ENCODE measurements around the gene PTGS2. TPM values are rescaled to one million over a fixed set of nuclear protein-coding genes. Genes with fewer than 3 reads are reported as not detected.
A peak's percentile ranks its signal among the peaks of the same experiment; 100 is the strongest.

Gene PTGS2
- 1 to 10 TPM; 1.2 to 5.4 (median 2.0) TPM for total RNA-seq

DNA sequence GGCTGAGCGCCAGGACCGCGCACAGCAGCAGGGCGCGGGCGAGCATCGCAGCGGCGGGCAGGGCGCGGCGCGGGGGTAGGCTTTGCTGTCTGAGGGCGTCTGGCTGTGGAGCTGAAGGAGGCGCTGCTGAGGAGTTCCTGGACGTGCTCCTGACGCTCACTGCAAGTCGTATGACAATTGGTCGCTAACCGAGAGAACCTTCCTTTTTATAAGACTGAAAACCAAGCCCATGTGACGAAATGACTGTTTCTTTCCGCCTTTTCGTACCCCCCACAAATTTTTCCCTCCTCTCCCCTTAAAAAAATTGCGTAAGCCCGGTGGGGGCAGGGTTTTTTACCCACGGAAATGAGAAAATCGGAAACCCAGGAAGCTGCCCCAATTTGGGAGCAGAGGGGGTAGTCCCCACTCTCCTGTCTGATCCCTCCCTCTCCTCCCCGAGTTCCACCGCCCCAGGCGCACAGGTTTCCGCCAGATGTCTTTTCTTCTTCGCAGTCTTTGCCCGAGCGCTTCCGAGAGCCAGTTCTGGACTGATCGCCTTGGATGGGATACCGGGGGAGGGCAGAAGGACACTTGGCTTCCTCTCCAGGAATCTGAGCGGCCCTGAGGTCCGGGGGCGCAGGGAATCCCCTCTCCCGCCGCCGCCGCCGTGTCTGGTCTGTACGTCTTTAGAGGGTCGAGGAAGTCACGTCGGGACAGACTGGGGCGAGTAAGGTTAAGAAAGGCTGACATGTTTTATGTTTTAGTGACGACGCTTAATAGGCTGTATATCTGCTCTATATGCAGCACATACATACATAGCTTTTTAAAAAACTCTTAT lies at the start of gene PTGS2:
Gene PTGS2 (minus strand): TSS at position 179 of the 817 bp plus-strand sequence. CDS start 133 bp downstream, at position 46.
- DNase-seq = peak; percentile 5
- ATAC-seq = peak; percentile 93 to 94
- Mint-ChIP-seq H3K9me3 (no peaks in the 10 kb centered on the region), H3K4me3 (peak within 1 kb of the TSS; percentile 73), H3K36me3 (ENCODE audit: insufficient read depth) (no peaks in the 10 kb centered on the region), H3K27me3 (ENCODE audit: low read depth) (peaks cover 55% of the 10 kb centered on the region), H3K4me1 (ENCODE audit: low read depth) (peaks cover 13% of the 10 kb centered on the region)

DNA sequence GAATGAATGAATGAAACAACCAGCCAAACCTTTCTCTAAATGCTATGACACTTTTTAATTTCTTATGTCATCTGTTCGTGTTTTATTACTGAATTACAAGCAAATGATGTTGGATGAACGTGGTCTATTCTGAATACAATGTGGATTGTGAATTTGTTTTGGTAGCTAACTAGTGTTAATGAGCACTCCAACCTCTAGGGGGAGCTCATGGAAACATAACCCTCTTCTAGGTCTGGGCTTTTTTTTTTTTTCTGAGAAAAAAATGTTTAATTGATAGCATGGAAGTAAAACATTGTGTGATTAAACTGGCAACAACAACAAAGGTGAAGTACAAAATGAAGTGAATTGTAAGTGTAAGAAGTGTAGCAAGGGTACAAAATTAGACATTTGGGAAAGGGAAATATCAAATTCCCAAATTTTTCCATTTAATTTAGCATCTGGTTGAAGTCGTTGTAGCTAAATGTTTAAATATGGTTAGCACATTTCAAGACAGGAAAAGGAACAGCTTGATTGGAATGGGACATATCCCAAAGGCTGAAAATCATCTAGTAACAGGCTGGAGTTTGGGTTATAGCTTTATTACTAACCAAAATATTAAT lies 42.6 kb upstream of the PTGS2 start:
- no peaks in the 10 kb centered on the region for H3K27me3 Mint-ChIP-seq (ENCODE audit: low read depth)
- no peaks in the 10 kb centered on the region for H3K9me3 Mint-ChIP-seq
- no peak overlapping the region for H3K4me3 Mint-ChIP-seq
- no peaks in the 10 kb centered on the region for H3K36me3 Mint-ChIP-seq (ENCODE audit: insufficient read depth)
- ATAC-seq = no peak
- no peaks in the 10 kb centered on the region for H3K4me1 Mint-ChIP-seq (ENCODE audit: low read depth)
- DNase-seq = no peak

- Mint-ChIP-seq H3K4me3 (no peak overlapping the region), H3K27me3 (ENCODE audit: low read depth) (peaks cover 7% of the 10 kb centered on the region), H3K4me1 (ENCODE audit: low read depth) (no peaks in the 10 kb centered on the region), H3K9me3 (no peaks in the 10 kb centered on the region), H3K36me3 (ENCODE audit: insufficient read depth) (no peaks in the 10 kb centered on the region)
- no peak for ATAC-seq
- no peak for DNase-seq
Measured at GRCh38 chr1:186717286-186717685, 37.1 kb upstream of the PTGS2 start.

GRCh38 chr1:186715887-186716809 lies 35.9 kb upstream of the PTGS2 start:
- no peak for ATAC-seq
- Mint-ChIP-seq H3K27me3 (ENCODE audit: low read depth) (peaks cover 7% of the 10 kb centered on the region), H3K4me3 (no peak overlapping the region), H3K9me3 (no peaks in the 10 kb centered on the region), H3K4me1 (ENCODE audit: low read depth) (no peaks in the 10 kb centered on the region), H3K36me3 (ENCODE audit: insufficient read depth) (no peaks in the 10 kb centered on the region)
- no peak for DNase-seq

DNA sequence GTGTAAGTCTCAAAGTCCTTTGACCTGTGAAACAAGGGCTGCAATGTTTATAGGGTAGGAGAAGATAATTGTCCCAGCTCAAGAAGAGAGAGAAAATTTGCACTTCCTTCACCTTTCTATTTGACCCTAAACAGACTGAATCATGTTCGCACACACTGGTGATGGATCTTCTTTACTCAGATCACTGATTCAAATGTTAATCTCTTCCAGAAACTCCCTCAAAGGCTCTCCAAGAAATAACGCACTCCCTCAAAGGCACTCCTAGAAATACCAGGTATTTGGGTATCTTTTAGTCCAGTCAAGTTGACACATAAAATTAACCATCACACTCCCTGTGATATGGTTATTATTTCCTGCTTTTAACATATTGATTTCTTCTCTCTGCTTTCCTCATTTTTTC lies 30.5 kb upstream of the PTGS2 start:
- Mint-ChIP-seq H3K9me3 (no peaks in the 10 kb centered on the region), H3K4me1 (ENCODE audit: low read depth) (no peaks in the 10 kb centered on the region), H3K36me3 (ENCODE audit: insufficient read depth) (no peaks in the 10 kb centered on the region), H3K4me3 (no peak overlapping the region), H3K27me3 (ENCODE audit: low read depth) (peaks cover 7% of the 10 kb centered on the region)
- DNase-seq (no peak), ATAC-seq (no peak)

DNA sequence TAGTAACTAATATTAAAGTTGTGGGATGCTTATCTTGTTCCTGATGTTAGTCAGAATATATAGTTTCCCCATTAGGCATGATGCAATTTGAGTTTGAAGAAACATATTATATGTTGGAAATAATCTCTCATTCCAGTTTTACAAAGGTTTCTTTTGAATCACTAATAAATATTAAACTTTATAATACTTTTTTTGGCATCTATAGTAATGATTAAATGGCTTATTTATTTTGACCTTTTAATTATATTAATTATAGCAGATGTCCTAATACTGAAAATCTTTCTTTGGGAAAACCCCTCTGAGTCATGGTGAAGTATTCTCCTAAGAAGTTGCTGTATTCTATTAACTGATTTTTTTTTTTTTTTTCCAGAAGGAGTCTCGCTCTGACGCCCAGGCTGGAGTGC lies 28.5 kb upstream of the PTGS2 start:
- no peaks in the 10 kb centered on the region for H3K36me3 Mint-ChIP-seq (ENCODE audit: insufficient read depth)
- H3K27me3 Mint-ChIP-seq (ENCODE audit: low read depth) = no peaks in the 10 kb centered on the region
- no peak for ATAC-seq
- no peak for DNase-seq
- no peak overlapping the region for H3K4me3 Mint-ChIP-seq
- no peaks in the 10 kb centered on the region for H3K9me3 Mint-ChIP-seq
- H3K4me1 Mint-ChIP-seq (ENCODE audit: low read depth) = no peaks in the 10 kb centered on the region

DNA sequence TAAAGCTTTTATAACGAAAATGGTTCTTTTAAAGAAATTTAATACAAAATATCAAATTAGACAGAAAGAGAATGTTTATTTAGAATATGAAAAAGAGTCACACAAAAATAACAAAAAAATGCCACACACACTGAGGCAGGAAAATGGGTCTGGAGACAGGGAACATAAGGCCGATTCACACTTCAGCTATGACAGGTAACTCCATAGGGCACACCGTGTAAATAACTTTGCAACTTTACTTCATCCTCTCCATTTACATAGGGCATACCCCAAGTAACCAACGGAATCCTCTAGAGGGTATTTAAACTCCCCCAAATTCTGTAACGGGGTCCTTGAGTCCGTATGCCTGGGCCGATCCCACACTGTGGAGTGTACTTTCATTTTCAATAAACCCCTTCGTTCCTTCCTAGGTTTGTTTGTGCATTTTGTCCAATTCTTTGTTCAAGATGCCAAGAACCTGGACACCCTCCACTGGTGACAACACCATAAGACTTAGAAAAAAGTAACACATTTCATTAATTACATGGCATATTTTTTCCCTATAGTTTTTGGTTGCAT lies 23.1 kb upstream of the PTGS2 start:
- Mint-ChIP-seq H3K9me3 (no peaks in the 10 kb centered on the region), H3K4me3 (no peak overlapping the region), H3K4me1 (ENCODE audit: low read depth) (no peaks in the 10 kb centered on the region), H3K27me3 (ENCODE audit: low read depth) (no peaks in the 10 kb centered on the region), H3K36me3 (ENCODE audit: insufficient read depth) (no peaks in the 10 kb centered on the region)
- ATAC-seq = no peak
- DNase-seq = no peak

GRCh38 chr1:186700722-186701121 lies 20.5 kb upstream of the PTGS2 start:
- DNase-seq = no peak
- ATAC-seq = no peak
- H3K4me1 Mint-ChIP-seq (ENCODE audit: low read depth) = no peaks in the 10 kb centered on the region
- no peak overlapping the region for H3K4me3 Mint-ChIP-seq
- no peaks in the 10 kb centered on the region for H3K36me3 Mint-ChIP-seq (ENCODE audit: insufficient read depth)
- H3K27me3 Mint-ChIP-seq (ENCODE audit: low read depth) = no peaks in the 10 kb centered on the region
- H3K9me3 Mint-ChIP-seq = no peaks in the 10 kb centered on the region

- no peak for ATAC-seq
- Mint-ChIP-seq H3K27me3 (ENCODE audit: low read depth) (no peaks in the 10 kb centered on the region), H3K36me3 (ENCODE audit: insufficient read depth) (no peaks in the 10 kb centered on the region), H3K4me3 (no peak overlapping the region), H3K9me3 (no peaks in the 10 kb centered on the region), H3K4me1 (ENCODE audit: low read depth) (no peaks in the 10 kb centered on the region)
- no peak for DNase-seq
Measured at GRCh38 chr1:186699519-186699918, 19.3 kb upstream of the PTGS2 start.

DNA sequence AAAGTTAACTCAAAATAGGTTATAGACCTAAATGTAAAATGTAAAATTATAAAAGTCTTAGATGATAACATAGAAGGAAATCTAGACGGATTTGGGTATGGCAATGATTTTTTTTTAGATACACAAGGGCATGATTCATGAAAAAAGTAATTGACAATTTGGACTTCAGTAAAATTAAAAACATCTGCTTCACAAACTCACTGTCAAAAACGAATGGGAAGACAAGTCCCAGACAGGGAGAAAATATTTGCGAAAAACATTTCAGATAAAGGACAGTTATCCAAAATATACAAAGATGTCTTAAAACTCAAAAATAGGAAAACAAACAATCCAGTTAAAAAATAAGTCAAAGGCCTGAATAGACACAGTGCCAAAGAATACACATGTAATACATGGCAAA lies 9.7 kb upstream of the PTGS2 start:
- DNase-seq (no peak), ATAC-seq (no peak)
- H3K27me3 Mint-ChIP-seq (ENCODE audit: low read depth) = peaks cover 2% of the 10 kb centered on the region
- no peaks in the 10 kb centered on the region for H3K4me1 Mint-ChIP-seq (ENCODE audit: low read depth)
- peaks cover 5% of the 10 kb centered on the region for H3K9me3 Mint-ChIP-seq
- no peaks in the 10 kb centered on the region for H3K36me3 Mint-ChIP-seq (ENCODE audit: insufficient read depth)
- no peak overlapping the region for H3K4me3 Mint-ChIP-seq

GRCh38 chr1:186689376-186689775 lies 9.2 kb upstream of the PTGS2 start:
- DNase-seq = no peak
- H3K4me3 Mint-ChIP-seq = no peak overlapping the region
- no peak for ATAC-seq
- no peaks in the 10 kb centered on the region for H3K4me1 Mint-ChIP-seq (ENCODE audit: low read depth)
- no peaks in the 10 kb centered on the region for H3K36me3 Mint-ChIP-seq (ENCODE audit: insufficient read depth)
- H3K9me3 Mint-ChIP-seq = peaks cover 5% of the 10 kb centered on the region
- H3K27me3 Mint-ChIP-seq (ENCODE audit: low read depth) = peaks cover 5% of the 10 kb centered on the region

DNA sequence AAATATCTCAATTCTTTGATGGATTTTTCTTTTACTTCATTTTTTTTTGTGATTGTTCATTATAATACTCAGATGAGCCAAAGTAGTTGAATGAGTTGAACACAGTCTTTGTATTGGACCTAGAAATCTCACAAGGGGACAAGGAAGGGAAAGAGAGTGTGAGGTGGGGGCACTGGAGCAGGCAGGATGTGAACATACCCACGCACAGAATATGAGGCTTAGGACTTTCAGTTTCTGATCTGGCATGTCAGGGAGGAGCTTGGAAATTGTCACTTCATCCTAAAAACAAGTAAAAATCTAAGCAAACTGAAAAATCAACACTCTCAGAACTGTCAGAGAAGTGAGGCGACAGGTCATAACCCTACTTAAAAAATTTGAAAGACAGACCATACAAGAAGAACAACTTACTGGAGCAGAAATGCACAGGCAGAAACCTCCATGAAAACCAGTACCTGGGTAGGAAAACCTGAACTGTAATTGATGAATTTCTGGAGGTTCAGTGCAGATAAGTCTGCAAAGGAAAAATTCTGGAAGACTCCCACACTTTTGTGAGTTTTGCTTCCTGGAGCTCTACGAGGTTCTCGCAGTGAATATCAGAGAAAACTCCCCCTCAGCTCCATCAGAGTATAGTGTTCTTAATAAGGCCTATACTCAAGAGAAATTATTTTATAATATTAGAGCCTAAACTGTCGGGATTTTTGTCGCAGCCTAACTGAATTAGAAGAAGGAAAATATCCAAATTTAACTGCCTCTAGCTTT lies 3.6 kb upstream of the PTGS2 start:
- ATAC-seq (no peak), DNase-seq (no peak)
- H3K27me3 Mint-ChIP-seq (ENCODE audit: low read depth) = peaks cover 47% of the 10 kb centered on the region
- H3K36me3 Mint-ChIP-seq (ENCODE audit: insufficient read depth) = no peaks in the 10 kb centered on the region
- peaks cover 13% of the 10 kb centered on the region for H3K4me1 Mint-ChIP-seq (ENCODE audit: low read depth)
- no peaks in the 10 kb centered on the region for H3K9me3 Mint-ChIP-seq
- no peak overlapping the region for H3K4me3 Mint-ChIP-seq

- Mint-ChIP-seq H3K27me3 (ENCODE audit: low read depth) (peaks cover 47% of the 10 kb centered on the region), H3K36me3 (ENCODE audit: insufficient read depth) (no peaks in the 10 kb centered on the region), H3K4me3 (no peak overlapping the region), H3K9me3 (no peaks in the 10 kb centered on the region), H3K4me1 (ENCODE audit: low read depth) (peaks cover 13% of the 10 kb centered on the region)
- DNase-seq (no peak), ATAC-seq (no peak)
Measured at GRCh38 chr1:186682736-186683135, 2.5 kb upstream of the PTGS2 start.

GRCh38 chr1:186681801-186682200 lies 1.6 kb upstream of the PTGS2 start:
- DNase-seq (no peak), ATAC-seq (no peak)
- Mint-ChIP-seq H3K4me3 (no peak overlapping the region), H3K9me3 (no peaks in the 10 kb centered on the region), H3K27me3 (ENCODE audit: low read depth) (peaks cover 50% of the 10 kb centered on the region), H3K36me3 (ENCODE audit: insufficient read depth) (no peaks in the 10 kb centered on the region), H3K4me1 (ENCODE audit: low read depth) (peaks cover 13% of the 10 kb centered on the region)
